Measurements from ENCODE around the gene TTC22.

TTC22 gene

DNA sequence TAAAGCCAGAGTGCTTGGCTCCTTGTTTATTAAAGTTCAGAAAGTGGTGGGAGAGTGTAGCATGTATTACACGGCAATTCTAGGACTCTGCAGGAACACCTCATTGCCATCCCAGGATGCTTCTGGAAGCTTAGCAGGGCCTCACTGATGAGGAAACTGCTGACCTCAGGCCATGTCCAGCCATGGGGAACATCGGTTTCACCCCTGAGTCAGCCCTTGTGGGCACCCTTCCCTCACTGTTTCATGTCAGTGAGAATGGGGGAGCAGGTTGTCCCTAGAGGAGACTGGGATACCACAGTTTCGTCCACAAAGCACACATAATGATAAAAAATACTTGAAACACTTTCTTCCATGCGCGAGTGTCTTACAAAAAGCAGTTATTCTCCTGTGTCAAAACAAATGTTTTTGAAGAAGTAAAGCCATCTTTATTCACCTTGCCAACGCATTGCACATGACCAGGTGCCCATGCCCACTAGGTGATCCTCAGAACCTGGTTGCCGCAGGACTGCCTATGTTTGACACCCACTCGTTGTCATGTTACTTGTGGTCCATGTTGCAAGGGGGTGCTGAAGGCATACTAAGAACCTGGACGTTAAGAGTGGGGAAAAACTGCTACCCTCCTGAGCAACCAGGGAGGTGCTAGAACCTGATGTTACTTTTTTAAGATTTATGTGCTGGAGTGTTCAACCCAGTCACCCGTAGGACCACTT is 41.2 kb upstream of the TTC22 start:
- no peak overlapping the region for H3K18ac ChIP-seq (ENCODE audit: low read length)
- no peak overlapping the region for H3K4ac ChIP-seq (ENCODE audit: low read length)
- peaks cover 0 to 13% of the 10 kb centered on the region in 2 donors for H3K36me3 ChIP-seq (replicated peaks in 1 of 2; ENCODE audit: control insufficient read depth in 2 of 2, insufficient read depth in 2 of 2, low read length in 2 of 2)
- no peaks in the 10 kb centered on the region for H3K27me3 ChIP-seq (ENCODE audit: control insufficient read depth in 3 of 3, insufficient read depth in 3 of 3, low read depth in 1 of 3, low read length in 3 of 3)
- H4K8ac ChIP-seq (ENCODE audit: low read depth, low read length) = no peak overlapping the region
- no peak overlapping the region for H2BK5ac ChIP-seq (ENCODE audit: low read length)
- no peak overlapping the region for H3K9ac ChIP-seq (ENCODE audit: low read depth, low read length, poor library complexity)
- no peaks in the 10 kb centered on the region for H3K9me3 ChIP-seq (replicated peaks in 1 of 2; ENCODE audit: control insufficient read depth in 2 of 2, insufficient read depth in 1 of 2, low read depth in 1 of 2, low read length in 2 of 2)
- no peak overlapping the region for H2BK15ac ChIP-seq (ENCODE audit: low read length)
- H3K23ac ChIP-seq (ENCODE audit: low read depth, low read length, poor library complexity) = no peak overlapping the region
- H2BK120ac ChIP-seq (ENCODE audit: low read depth, low read length) = no peak overlapping the region
- no peaks in the 10 kb centered on the region for H3K4me1 ChIP-seq (ENCODE audit: control insufficient read depth in 2 of 2, insufficient read depth in 1 of 2, low read depth in 1 of 2, low read length in 2 of 2)
- H3K4me2 ChIP-seq (ENCODE audit: insufficient read depth, low read length, poor library complexity, severe bottlenecking) = no peak overlapping the region
- H4K91ac ChIP-seq (ENCODE audit: low read depth, low read length, poor library complexity) = no peak overlapping the region
- H3K27ac ChIP-seq (replicated peaks; ENCODE audit: low read length) = no peak overlapping the region
- no peak overlapping the region for H2AK5ac ChIP-seq (ENCODE audit: low read depth, low read length)
- H2BK12ac ChIP-seq (ENCODE audit: low read length) = no peak overlapping the region
- H3K79me1 ChIP-seq (ENCODE audit: low read depth, low read length) = no peaks in the 10 kb centered on the region
- H3K14ac ChIP-seq (ENCODE audit: low read length) = no peak overlapping the region
- no peak overlapping the region for H2AFZ ChIP-seq (ENCODE audit: low read length)
- no CpG with 5 or more reads among the region's 10 CpGs for WGBS, 2 donors (ENCODE audit: extremely low coverage in 2 of 2, insufficient read length in 2 of 2, insufficient replicate concordance in 1 of 2)
- H3K4me3 ChIP-seq (ENCODE audit: low read length in 2 of 2) = no peak overlapping the region
- no peak for DNase-seq (ENCODE audit: low spot score)

DNA sequence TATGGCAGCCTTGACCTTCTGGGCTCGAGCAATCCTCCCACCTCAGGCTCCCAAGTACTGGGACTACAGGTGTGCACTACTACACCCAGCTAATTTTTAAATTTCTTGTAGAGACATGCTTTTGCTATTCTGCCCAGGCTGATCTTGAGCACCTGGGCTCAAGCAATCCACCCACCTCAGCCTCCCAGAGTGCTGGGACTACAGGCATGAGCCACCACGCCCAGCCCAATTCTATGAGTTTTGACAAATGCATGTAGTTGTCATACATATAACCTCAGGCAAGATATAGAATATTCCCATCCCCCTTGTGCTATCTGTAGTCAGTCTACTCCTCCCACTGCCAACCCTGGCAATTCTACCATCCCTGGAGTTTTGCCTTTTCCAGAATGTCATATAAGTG is 38.7 kb upstream of the TTC22 start:
- no peak overlapping the region for H3K18ac ChIP-seq (ENCODE audit: low read length)
- DNase-seq (ENCODE audit: low spot score) = no peak
- no peak overlapping the region for H3K4me3 ChIP-seq (ENCODE audit: low read length in 2 of 2)
- no peak overlapping the region for H3K4me2 ChIP-seq (ENCODE audit: insufficient read depth, low read length, poor library complexity, severe bottlenecking)
- H3K79me1 ChIP-seq (ENCODE audit: low read depth, low read length) = no peaks in the 10 kb centered on the region
- no peak overlapping the region for H3K4ac ChIP-seq (ENCODE audit: low read length)
- H3K23ac ChIP-seq (ENCODE audit: low read depth, low read length, poor library complexity) = no peak overlapping the region
- no peak overlapping the region for H3K14ac ChIP-seq (ENCODE audit: low read length)
- H2BK12ac ChIP-seq (ENCODE audit: low read length) = no peak overlapping the region
- H3K4me1 ChIP-seq (ENCODE audit: control insufficient read depth in 2 of 2, insufficient read depth in 1 of 2, low read depth in 1 of 2, low read length in 2 of 2) = no peaks in the 10 kb centered on the region
- no CpG with 5 or more reads among the region's 2 CpGs for WGBS, 2 donors (ENCODE audit: extremely low coverage in 2 of 2, insufficient read length in 2 of 2, insufficient replicate concordance in 1 of 2)
- H4K8ac ChIP-seq (ENCODE audit: low read depth, low read length) = no peak overlapping the region
- peaks cover 0 to 4% (median 0%) of the 10 kb centered on the region in 3 experiments for H3K27me3 ChIP-seq (ENCODE audit: control insufficient read depth in 3 of 3, insufficient read depth in 3 of 3, low read depth in 1 of 3, low read length in 3 of 3)
- H2AK5ac ChIP-seq (ENCODE audit: low read depth, low read length) = no peak overlapping the region
- no peak overlapping the region for H3K27ac ChIP-seq (replicated peaks; ENCODE audit: low read length)
- no peak overlapping the region for H3K9ac ChIP-seq (ENCODE audit: low read depth, low read length, poor library complexity)
- no peak overlapping the region for H2AFZ ChIP-seq (ENCODE audit: low read length)
- no peak overlapping the region for H4K91ac ChIP-seq (ENCODE audit: low read depth, low read length, poor library complexity)
- no peak overlapping the region for H2BK15ac ChIP-seq (ENCODE audit: low read length)
- no peak overlapping the region for H2BK120ac ChIP-seq (ENCODE audit: low read depth, low read length)
- no peak overlapping the region for H2BK5ac ChIP-seq (ENCODE audit: low read length)
- H3K36me3 ChIP-seq (replicated peaks in 1 of 2; ENCODE audit: control insufficient read depth in 2 of 2, insufficient read depth in 2 of 2, low read length in 2 of 2) = no peaks in the 10 kb centered on the region
- no peaks in the 10 kb centered on the region for H3K9me3 ChIP-seq (replicated peaks in 1 of 2; ENCODE audit: control insufficient read depth in 2 of 2, insufficient read depth in 1 of 2, low read depth in 1 of 2, low read length in 2 of 2)

- no peak overlapping the region for H3K4ac ChIP-seq (ENCODE audit: low read length)
- WGBS, 2 donors (ENCODE audit: extremely low coverage in 2 of 2, insufficient read length in 2 of 2, insufficient replicate concordance in 1 of 2) = no CpG with 5 or more reads among the region's 5 CpGs
- H3K27ac ChIP-seq (replicated peaks; ENCODE audit: low read length) = no peak overlapping the region
- no peak overlapping the region for H3K14ac ChIP-seq (ENCODE audit: low read length)
- H2BK120ac ChIP-seq (ENCODE audit: low read depth, low read length) = no peak overlapping the region
- H2BK5ac ChIP-seq (ENCODE audit: low read length) = no peak overlapping the region
- no peaks in the 10 kb centered on the region for H3K9me3 ChIP-seq (replicated peaks in 1 of 2; ENCODE audit: control insufficient read depth in 2 of 2, insufficient read depth in 1 of 2, low read depth in 1 of 2, low read length in 2 of 2)
- no peak for DNase-seq (ENCODE audit: low spot score)
- H4K91ac ChIP-seq (ENCODE audit: low read depth, low read length, poor library complexity) = no peak overlapping the region
- H2AFZ ChIP-seq (ENCODE audit: low read length) = no peak overlapping the region
- no peaks in the 10 kb centered on the region for H3K79me1 ChIP-seq (ENCODE audit: low read depth, low read length)
- H4K8ac ChIP-seq (ENCODE audit: low read depth, low read length) = no peak overlapping the region
- H3K23ac ChIP-seq (ENCODE audit: low read depth, low read length, poor library complexity) = no peak overlapping the region
- H3K4me2 ChIP-seq (ENCODE audit: insufficient read depth, low read length, poor library complexity, severe bottlenecking) = no peak overlapping the region
- no peak overlapping the region for H3K18ac ChIP-seq (ENCODE audit: low read length)
- H3K4me3 ChIP-seq (ENCODE audit: low read length in 2 of 2) = no peak overlapping the region
- H3K27me3 ChIP-seq (ENCODE audit: control insufficient read depth in 3 of 3, insufficient read depth in 3 of 3, low read depth in 1 of 3, low read length in 3 of 3) = peaks cover 0 to 4% (median 0%) of the 10 kb centered on the region in 3 experiments
- H2BK15ac ChIP-seq (ENCODE audit: low read length) = no peak overlapping the region
- H3K4me1 ChIP-seq (ENCODE audit: control insufficient read depth in 2 of 2, insufficient read depth in 1 of 2, low read depth in 1 of 2, low read length in 2 of 2) = no peaks in the 10 kb centered on the region
- H2BK12ac ChIP-seq (ENCODE audit: low read length) = no peak overlapping the region
- H3K9ac ChIP-seq (ENCODE audit: low read depth, low read length, poor library complexity) = no peak overlapping the region
- H2AK5ac ChIP-seq (ENCODE audit: low read depth, low read length) = no peak overlapping the region
- H3K36me3 ChIP-seq (replicated peaks in 1 of 2; ENCODE audit: control insufficient read depth in 2 of 2, insufficient read depth in 2 of 2, low read length in 2 of 2) = no peaks in the 10 kb centered on the region
These were observed 37.5 kb upstream of the TTC22 start for GRCh38 chr1:54838565-54839180.

DNA sequence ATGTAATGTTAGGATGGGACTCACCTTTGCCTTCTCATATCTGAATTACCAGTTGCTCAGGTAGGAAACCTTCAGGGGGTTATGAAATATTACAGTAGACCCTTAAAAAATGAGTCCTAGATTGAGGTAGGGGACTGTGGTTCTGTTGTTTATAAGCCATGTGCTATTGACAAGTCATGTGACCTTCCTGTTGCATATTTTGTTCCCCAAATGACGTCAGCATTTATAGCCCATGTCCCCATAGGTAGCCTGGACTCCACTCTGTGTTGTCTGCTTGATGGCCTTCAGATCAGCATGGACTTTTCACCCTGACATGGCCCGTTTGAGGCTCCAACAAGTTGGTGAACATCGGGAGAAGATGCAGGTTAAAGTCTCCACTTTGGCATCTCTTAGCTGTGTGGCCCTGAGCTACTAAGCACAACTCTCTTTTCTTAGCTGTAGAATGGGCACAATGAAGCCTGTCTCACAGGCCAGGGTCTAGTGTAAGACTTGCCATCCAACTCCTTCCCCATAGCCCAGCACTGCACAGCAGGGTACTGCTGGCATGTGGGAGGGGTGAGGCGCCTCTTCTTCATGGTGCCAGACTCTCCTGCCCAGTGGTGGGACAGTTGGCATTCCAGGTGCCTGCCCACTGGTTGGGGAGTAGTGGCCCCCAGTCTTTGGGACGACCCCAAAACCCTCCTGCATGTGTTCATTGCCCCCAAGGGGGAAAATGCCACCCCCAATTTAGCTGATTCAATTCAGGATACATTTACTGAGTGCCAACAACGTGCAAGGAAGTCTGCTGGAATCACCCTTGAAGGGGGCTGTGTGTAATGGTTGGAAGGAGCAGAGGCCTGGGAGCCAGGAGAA is 36.1 kb upstream of the TTC22 start:
- H2AFZ ChIP-seq (ENCODE audit: low read length) = no peak overlapping the region
- H2BK5ac ChIP-seq (ENCODE audit: low read length) = peak overlapping the region; percentile 4
- H3K4ac ChIP-seq (ENCODE audit: low read length) = no peak overlapping the region
- H3K14ac ChIP-seq (ENCODE audit: low read length) = no peak overlapping the region
- H4K8ac ChIP-seq (ENCODE audit: low read depth, low read length) = no peak overlapping the region
- H3K27ac ChIP-seq (replicated peaks; ENCODE audit: low read length) = no peak overlapping the region
- no peak overlapping the region for H3K4me2 ChIP-seq (ENCODE audit: insufficient read depth, low read length, poor library complexity, severe bottlenecking)
- no peak for DNase-seq (ENCODE audit: low spot score)
- no peaks in the 10 kb centered on the region for H3K9me3 ChIP-seq (replicated peaks in 1 of 2; ENCODE audit: control insufficient read depth in 2 of 2, insufficient read depth in 1 of 2, low read depth in 1 of 2, low read length in 2 of 2)
- H3K9ac ChIP-seq (ENCODE audit: low read depth, low read length, poor library complexity) = no peak overlapping the region
- no peak overlapping the region for H4K91ac ChIP-seq (ENCODE audit: low read depth, low read length, poor library complexity)
- no peak overlapping the region for H3K23ac ChIP-seq (ENCODE audit: low read depth, low read length, poor library complexity)
- no peak overlapping the region for H2BK120ac ChIP-seq (ENCODE audit: low read depth, low read length)
- no peak overlapping the region for H3K4me3 ChIP-seq (ENCODE audit: low read length in 2 of 2)
- H3K27me3 ChIP-seq (ENCODE audit: control insufficient read depth in 3 of 3, insufficient read depth in 3 of 3, low read depth in 1 of 3, low read length in 3 of 3) = peaks cover 0 to 4% (median 0%) of the 10 kb centered on the region in 3 experiments
- no CpG with 5 or more reads among the region's 6 CpGs for WGBS, 2 donors (ENCODE audit: extremely low coverage in 2 of 2, insufficient read length in 2 of 2, insufficient replicate concordance in 1 of 2)
- no peak overlapping the region for H2BK15ac ChIP-seq (ENCODE audit: low read length)
- H3K18ac ChIP-seq (ENCODE audit: low read length) = no peak overlapping the region
- no peak overlapping the region for H2AK5ac ChIP-seq (ENCODE audit: low read depth, low read length)
- H3K36me3 ChIP-seq (replicated peaks in 1 of 2; ENCODE audit: control insufficient read depth in 2 of 2, insufficient read depth in 2 of 2, low read length in 2 of 2) = no peaks in the 10 kb centered on the region
- H3K4me1 ChIP-seq (ENCODE audit: control insufficient read depth in 2 of 2, insufficient read depth in 1 of 2, low read depth in 1 of 2, low read length in 2 of 2) = no peaks in the 10 kb centered on the region
- H3K79me1 ChIP-seq (ENCODE audit: low read depth, low read length) = no peaks in the 10 kb centered on the region
- H2BK12ac ChIP-seq (ENCODE audit: low read length) = no peak overlapping the region

Data from neuronal stem cell (in vitro differentiated cells).